ENCODE data around the gene TRAPPC1. TPM values are rescaled to one million over a fixed set of nuclear protein-coding genes. Genes with fewer than 3 reads are reported as not detected.

TRAPPC1 gene, protein sequence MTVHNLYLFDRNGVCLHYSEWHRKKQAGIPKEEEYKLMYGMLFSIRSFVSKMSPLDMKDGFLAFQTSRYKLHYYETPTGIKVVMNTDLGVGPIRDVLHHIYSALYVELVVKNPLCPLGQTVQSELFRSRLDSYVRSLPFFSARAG
- 75.5 and 96.2 TPM in 2 replicates for total RNA-seq (2022)
- percentile 75 among the genes with signal in this experiment for Bru-seq, nascent RNA
- percentile 81 among the genes with signal in this experiment for BruChase-seq, experiment 1, labeled RNA remaining after a 2-hour chase
- BruChase-seq, experiment 2, labeled RNA remaining after a 6-hour chase = percentile 91 among the genes with signal in this experiment
- long read RNA-seq, transcript TRAPPC1-201 (4 exons, 811 nt) = major isoform, 61 of 72 reads
- long read RNA-seq, transcript TRAPPC1-202 (5 exons, 759 nt) = minor isoform, 6 of 72 reads
- long read RNA-seq, partial matches to known transcripts = 1 of 72 reads
- long read RNA-seq, other reads (novel, unspliced or antisense) = 3 of 72 reads

DNA sequence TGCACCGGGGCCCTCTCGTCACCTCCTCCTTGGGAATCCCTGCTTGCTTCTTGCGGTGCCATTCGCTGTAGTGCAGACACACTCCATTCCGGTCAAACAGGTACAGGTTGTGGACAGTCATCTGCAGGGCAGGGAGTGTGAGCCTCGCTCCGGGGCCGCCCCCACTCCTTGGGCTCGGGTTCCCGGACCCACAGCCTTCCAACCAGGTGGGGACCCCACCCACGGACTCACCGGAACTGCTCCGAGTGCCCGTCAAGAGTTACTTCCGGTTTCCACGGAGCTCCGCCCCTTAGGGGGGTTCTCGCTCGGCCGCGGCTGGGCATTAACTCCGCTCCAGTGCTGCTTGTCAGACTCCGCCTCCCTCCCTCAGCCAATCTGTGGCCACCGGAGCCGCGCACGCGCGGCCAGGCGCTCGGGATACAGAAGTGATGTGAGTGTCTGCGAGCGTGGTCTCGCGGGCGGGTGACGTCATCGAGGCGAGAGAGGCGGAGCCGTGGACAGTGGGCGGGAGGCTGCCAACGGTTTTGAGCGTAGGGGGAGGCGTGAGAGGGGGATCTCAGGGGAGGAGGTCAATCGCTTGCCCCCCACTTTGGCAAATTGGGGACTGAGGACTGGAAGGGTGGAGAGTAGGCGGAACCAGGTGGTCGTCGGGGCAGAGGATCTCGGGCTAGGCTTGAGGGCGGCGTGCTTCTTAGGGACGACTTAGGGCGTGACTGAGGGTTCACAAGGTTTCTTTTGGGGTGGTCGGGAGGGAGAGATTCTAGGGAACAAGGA lies at the start of gene TRAPPC1, which contains the start of gene CNTROB:
Gene TRAPPC1, minus strand, starts transcription at position 238 of the 774 bp plus-strand sequence. Its CDS starts 117 bp downstream, at position 121.
Gene CNTROB, plus strand, starts transcription at position 498 of the 774 bp plus-strand sequence. CDS start 874 bp downstream, outside the sequence.
- intact Hi-C loops (cut with micrococcal nuclease; ENCODE audit: unreplicated experiment) = loop anchor here (1.0 to 5.0 kb wide), 2 partner anchors 19 to 60 kb away; no protein-coding TSS in a partner anchor
- peaks cover 11% of the 10 kb centered on the region for H3K4me1 Mint-ChIP-seq (ENCODE audit: low read depth, unreplicated experiment)
- peaks cover 6% of the 10 kb centered on the region for H3K36me3 Mint-ChIP-seq (ENCODE audit: insufficient read depth, unreplicated experiment)
- CTCF ChIA-PET = interaction anchor here (0.7 to 3.1 kb wide), 8 partner anchors 16 to 456 kb away, joined by 3 to 14 read pairs (median 6); partner anchors contain the start of genes NAA38 and RNF227
- Histone ChIP-seq H3K36me3 (ENCODE audit: control insufficient read depth, insufficient read depth, low read length) (no peaks in the 10 kb centered on the region), H3K4me1 (0 out of 2 replicates have a peak, but pooled peaks cover 2% of the 10 kb centered on the region), H3K4me3 (ENCODE audit: low read depth, low read length) (peak within 1 kb of the TSS; percentile 80), H3K9me3 (no peaks in the 10 kb centered on the region), H3K27me3 (replicated peaks; ENCODE audit: control insufficient read depth, insufficient read depth, low read length) (no peaks in the 10 kb centered on the region)
- H3K27me3 Mint-ChIP-seq (ENCODE audit: insufficient read depth, unreplicated experiment) = no peaks in the 10 kb centered on the region
- peak within 1 kb of the TSS; percentile 99 for H3K4me3 Mint-ChIP-seq (ENCODE audit: unreplicated experiment)
- peak within 1 kb of the TSS; percentile 97 for H3K27ac Mint-ChIP-seq (ENCODE audit: unreplicated experiment)
- H3K9me3 Mint-ChIP-seq (ENCODE audit: unreplicated experiment) = no peaks in the 10 kb centered on the region
- POLR2A ChIA-PET = interaction anchor here (0.5 to 1.8 kb wide), 5 partner anchors 15 to 211 kb away, joined by 3 to 10 read pairs (median 4); partner anchors contain the start of gene RNF227
- BruUV-seq (replicated peaks) = no TSS peak
- peak; percentile 95 to 97 for DNase-seq
- TF ChIP-seq, protein P1, sequence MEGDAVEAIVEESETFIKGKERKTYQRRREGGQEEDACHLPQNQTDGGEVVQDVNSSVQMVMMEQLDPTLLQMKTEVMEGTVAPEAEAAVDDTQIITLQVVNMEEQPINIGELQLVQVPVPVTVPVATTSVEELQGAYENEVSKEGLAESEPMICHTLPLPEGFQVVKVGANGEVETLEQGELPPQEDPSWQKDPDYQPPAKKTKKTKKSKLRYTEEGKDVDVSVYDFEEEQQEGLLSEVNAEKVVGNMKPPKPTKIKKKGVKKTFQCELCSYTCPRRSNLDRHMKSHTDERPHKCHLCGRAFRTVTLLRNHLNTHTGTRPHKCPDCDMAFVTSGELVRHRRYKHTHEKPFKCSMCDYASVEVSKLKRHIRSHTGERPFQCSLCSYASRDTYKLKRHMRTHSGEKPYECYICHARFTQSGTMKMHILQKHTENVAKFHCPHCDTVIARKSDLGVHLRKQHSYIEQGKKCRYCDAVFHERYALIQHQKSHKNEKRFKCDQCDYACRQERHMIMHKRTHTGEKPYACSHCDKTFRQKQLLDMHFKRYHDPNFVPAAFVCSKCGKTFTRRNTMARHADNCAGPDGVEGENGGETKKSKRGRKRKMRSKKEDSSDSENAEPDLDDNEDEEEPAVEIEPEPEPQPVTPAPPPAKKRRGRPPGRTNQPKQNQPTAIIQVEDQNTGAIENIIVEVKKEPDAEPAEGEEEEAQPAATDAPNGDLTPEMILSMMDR (IDR thresholded peaks at IDR 0.05; ENCODE audit: insufficient read depth in 1 of 2, low read depth in 1 of 2, low read length in 1 of 2, severe bottlenecking in 1 of 2, unreplicated experiment in 1 of 2) = no peak

DNA sequence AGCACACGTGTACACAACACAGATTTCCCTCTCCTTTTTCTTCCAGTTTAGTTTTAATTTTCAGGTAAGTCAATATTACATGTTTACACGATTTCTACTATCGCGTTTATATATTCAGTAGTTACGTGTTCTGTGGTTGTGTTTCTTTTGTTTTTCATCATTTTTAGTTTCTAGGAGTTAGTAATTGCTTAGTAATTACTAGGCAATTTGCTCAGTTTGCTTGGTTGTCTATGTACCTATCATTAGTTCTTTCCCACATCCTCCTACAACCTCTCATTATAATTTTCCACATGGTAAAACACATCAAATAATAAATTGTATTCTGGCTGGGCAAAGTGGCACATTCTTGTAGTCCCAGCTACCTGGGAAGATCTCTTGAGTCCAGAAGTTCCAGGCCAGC lies 46.1 kb upstream of the TRAPPC1 start:
- no peaks in the 10 kb centered on the region for H3K4me1 Mint-ChIP-seq (ENCODE audit: low read depth, unreplicated experiment)
- no peaks in the 10 kb centered on the region for H3K27me3 Mint-ChIP-seq (ENCODE audit: insufficient read depth, unreplicated experiment)
- BruUV-seq (replicated peaks) = no TSS peak
- ChIA-PET CTCF (no interaction called here), POLR2A (no interaction called here)
- peaks cover 11% of the 10 kb centered on the region for H3K9me3 Mint-ChIP-seq (ENCODE audit: unreplicated experiment)
- H3K36me3 ChIP-seq (ENCODE audit: control insufficient read depth, insufficient read depth, low read length) = no peaks in the 10 kb centered on the region
- H3K4me1 ChIP-seq = no peaks in the 10 kb centered on the region
- H3K4me3 ChIP-seq (ENCODE audit: low read depth, low read length) = no peak overlapping the region
- TF ChIP-seq, protein P1 (IDR thresholded peaks at IDR 0.05; ENCODE audit: insufficient read depth in 1 of 2, low read depth in 1 of 2, low read length in 1 of 2, severe bottlenecking in 1 of 2, unreplicated experiment in 1 of 2) = no peak
- no peak for DNase-seq
- H3K9me3 ChIP-seq = no peaks in the 10 kb centered on the region
- no peaks in the 10 kb centered on the region for H3K36me3 Mint-ChIP-seq (ENCODE audit: insufficient read depth, unreplicated experiment)
- no peak overlapping the region for H3K27ac Mint-ChIP-seq (ENCODE audit: unreplicated experiment)
- intact Hi-C loops (cut with micrococcal nuclease; ENCODE audit: unreplicated experiment) = no loop called here
- no peaks in the 10 kb centered on the region for H3K27me3 ChIP-seq (replicated peaks; ENCODE audit: control insufficient read depth, insufficient read depth, low read length)
- no peak overlapping the region for H3K4me3 Mint-ChIP-seq (ENCODE audit: unreplicated experiment)

DNA sequence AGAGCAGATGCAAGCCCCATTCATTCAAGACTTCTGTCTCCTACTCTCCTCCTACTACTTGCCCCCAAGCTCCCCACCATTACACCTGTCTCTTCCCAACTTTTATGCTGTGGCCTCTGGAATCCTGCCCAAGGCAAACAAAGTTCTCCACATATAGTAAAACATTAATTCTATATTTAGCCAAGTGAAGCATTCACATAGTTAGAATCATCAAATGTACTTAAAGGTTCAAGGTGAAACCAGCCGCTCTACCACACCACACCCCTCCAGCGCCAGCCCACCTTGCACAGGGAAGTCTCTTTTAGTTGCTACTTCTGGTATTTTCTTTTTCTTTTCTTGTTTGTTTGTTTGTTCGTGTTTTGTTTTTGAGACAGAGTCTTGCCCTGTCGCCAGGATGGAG lies 45.3 kb upstream of the TRAPPC1 start:
- ChIA-PET POLR2A (no interaction called here), CTCF (no interaction called here)
- DNase-seq = no peak
- Histone ChIP-seq H3K4me1 (no peaks in the 10 kb centered on the region), H3K4me3 (ENCODE audit: low read depth, low read length) (no peak overlapping the region), H3K27me3 (replicated peaks; ENCODE audit: control insufficient read depth, insufficient read depth, low read length) (no peaks in the 10 kb centered on the region), H3K36me3 (ENCODE audit: control insufficient read depth, insufficient read depth, low read length) (no peaks in the 10 kb centered on the region), H3K9me3 (no peaks in the 10 kb centered on the region)
- Mint-ChIP-seq H3K36me3 (ENCODE audit: insufficient read depth, unreplicated experiment) (no peaks in the 10 kb centered on the region), H3K4me1 (ENCODE audit: low read depth, unreplicated experiment) (no peaks in the 10 kb centered on the region), H3K27ac (ENCODE audit: unreplicated experiment) (no peak overlapping the region), H3K4me3 (ENCODE audit: unreplicated experiment) (no peak overlapping the region), H3K27me3 (ENCODE audit: insufficient read depth, unreplicated experiment) (no peaks in the 10 kb centered on the region), H3K9me3 (ENCODE audit: unreplicated experiment) (peaks cover 11% of the 10 kb centered on the region)
- no TSS peak for BruUV-seq (replicated peaks)
- intact Hi-C loops (cut with micrococcal nuclease; ENCODE audit: unreplicated experiment) = no loop called here
- TF ChIP-seq, protein P1 (IDR thresholded peaks at IDR 0.05; ENCODE audit: insufficient read depth in 1 of 2, low read depth in 1 of 2, low read length in 1 of 2, severe bottlenecking in 1 of 2, unreplicated experiment in 1 of 2) = no peak

All from Caco-2 (cell line).